Epidermal melanocyte (primary cell): Measurements from ENCODE around the gene UBR1.
"Not testable (repeated sequence)": the region's sequence is repeated elsewhere in the genome, so short reads cannot be mapped to it uniquely, and the experiment has no call there.

Experiments
- DNase-seq: peaks from one replicate; pipeline ENCODE4 v3.0.0; 2011; ENCODE audit warnings: low spot score; ENCODE audit not compliant: insufficient read length

Gene UBR1

DNA sequence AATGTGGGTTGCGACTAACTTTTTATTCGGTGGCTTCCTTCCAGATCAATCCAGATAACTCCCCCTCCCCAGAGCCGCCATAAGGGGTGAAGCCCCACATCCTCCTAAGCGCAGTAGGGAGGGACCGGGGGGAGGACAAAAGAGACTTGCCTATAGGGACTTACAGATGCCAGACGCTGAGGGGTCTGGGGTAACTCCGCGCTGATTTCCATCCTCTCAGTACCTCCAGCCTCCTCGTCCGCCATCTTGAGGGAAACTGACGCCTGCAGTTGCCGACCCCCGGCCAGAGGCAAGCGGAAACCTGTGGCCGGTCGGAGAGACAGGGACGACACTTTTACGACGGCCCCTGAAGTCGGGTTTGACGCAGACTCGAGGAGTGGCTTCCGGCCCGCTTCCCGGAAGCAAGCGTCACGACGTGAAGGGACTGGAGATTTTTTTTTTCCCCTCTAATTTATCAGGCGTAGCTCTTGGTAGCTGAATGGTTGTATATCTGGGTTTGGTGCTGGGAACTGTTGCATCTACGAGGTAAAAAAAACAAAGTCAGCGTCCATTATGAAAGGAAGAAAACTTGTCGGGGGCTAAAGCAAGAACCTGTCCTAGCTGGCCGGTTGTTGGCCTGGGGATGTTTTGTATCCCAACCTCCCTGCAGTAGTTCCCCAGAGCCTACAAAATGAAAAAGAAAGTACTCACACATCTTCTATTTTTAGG is at the start of gene UBR1:
Gene UBR1, minus strand, starts transcription at position 261 of the 708 bp plus-strand sequence. Its CDS starts 16 bp downstream, at position 245.
- peak; percentile 87 for DNase-seq

DNA sequence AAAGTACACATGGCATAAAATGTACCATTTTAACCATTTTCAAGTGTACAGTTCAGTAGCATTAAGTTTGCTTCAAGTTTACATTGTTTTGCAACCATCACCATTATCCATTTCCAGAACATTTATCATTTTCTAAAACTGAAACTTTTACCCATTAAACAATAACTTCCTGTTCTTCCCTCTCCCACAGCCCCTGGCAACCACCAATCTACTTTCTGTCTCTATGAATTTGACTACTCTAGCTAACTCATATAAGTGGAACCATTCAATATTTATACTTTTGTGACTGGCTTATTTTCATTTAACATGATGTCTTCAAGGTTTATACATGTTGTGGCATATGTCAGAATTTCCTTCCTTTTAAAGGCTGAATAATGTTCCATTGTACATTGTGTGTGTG is 47.4 kb upstream of the UBR1 start:
- DNase-seq, result no peak

DNA sequence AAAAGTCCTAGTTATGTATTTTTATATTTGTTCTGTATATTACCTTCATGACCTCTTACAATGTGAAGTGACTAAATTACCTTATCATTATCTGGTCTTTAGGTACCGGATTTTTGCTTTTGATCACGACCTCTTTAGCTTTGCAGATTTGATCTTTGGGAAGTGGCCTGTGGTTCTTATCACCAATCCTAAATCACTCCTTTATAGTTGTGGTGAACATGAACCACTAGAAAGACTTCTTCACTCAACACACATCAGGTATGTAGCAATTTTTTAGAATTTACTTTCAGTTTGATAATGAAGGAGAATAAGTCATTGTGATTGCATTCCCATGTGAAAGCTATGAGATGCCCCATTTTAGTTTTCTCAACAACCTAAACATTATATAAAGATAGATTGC is 45.9 kb upstream of the UBR1 start:
- DNase-seq, result no peak

DNA sequence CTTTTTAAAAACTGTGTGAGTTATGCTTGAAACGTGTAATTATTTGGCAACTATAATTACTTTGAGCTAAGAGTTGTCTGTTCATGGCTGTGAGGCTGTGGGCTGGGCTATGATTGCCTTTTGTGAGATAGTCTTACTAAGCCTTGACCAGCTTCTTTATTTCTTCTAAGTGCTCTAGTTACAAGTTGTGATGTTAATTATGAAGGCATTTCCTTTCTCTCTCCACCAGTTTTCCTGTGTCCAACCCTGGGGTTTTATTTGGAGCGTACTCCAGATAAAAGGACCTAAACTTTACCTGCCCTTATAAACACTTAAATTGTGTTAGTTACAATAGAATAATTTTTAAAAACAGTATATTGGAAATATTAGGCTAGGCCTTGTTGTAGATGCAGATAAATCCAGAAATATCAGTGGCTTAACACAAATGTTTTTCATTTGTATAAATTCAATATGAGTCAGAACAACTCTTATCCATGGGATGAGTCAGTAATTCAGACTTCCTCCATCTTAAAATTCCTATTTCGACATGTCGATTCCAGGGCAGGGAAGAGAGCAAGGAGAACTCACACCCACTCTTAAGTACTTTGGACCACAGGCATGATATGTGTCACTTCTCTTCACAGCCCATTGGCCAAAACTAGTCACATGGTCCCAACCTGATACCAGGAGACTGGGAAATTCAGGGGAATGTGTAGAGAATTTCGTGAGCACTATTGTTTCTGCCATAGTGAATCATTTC is 44.5 kb upstream of the UBR1 start:
- DNase-seq, result no peak

DNA sequence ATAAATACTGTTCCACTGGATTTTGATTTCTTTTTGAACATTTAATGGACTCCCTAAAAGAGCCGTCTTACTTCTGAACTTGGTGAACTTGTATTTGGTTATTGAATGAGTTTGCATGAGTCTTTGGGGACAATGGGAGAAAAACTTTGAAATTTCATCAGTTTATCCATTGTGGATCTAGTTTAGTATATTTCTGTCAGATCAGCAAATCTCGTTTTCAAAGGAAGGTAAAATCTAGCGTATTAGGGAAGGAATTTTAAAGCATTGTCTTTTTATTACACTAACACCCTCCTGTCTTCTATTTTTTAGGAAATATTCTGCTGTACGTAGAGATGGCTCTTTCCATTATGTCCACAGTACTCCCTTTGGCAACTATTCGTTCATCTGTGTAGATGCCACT is 40.3 kb upstream of the UBR1 start:
- no peak for DNase-seq

DNA sequence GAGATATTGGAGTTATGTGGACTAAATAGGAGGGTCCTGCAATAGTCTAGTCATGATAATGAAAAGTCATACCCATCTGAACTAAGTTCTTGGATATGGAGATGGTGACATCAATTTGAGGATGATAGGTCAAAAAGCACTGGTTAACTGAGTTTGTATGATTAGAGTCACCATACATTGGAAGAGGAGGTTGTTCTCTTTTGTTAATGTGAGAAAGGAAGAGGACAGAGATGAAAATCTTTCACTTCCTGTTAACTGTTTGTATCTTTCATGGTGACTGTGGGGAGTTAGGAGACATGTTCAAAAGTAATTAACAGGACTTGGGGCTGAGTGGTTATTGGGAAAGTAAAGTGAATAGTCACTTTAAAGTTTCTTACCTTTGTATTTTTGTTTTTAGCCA is 38.7 kb upstream of the UBR1 start:
- DNase-seq, result no peak

DNA sequence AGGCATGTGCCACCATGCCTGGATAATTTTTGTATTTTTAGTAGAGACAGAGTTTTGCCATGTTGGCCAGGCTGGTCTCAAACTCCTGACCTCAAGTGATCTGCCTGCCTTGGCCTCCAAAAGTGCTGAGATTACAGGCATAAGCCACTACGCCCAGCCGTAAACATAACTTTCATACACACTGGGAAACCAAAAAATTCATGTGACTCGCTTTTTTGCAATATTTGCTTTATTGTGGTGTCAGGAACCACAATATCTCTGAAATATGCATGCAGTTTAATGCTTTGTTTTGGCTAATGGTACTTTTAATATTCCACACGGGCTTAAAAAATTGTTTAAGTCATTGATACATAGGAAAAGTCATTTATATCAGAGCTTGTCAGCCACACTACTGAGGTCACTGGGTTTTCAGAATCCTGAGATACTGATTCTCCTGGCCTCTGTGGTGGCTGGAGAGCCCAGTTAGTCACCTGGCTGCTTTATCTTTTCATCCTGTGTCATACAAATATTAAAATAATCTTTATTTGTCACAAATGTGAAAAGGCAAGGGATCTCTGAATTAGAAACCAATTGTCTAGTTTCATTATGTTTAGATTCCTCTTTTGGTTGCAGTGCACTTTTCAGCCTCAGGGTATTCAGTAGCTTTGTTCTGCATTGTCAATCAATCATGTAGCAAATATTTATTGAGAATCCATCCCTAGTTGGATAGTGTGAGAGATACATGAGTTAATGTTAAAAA is 37.5 kb upstream of the UBR1 start:
- no peak for DNase-seq

DNA sequence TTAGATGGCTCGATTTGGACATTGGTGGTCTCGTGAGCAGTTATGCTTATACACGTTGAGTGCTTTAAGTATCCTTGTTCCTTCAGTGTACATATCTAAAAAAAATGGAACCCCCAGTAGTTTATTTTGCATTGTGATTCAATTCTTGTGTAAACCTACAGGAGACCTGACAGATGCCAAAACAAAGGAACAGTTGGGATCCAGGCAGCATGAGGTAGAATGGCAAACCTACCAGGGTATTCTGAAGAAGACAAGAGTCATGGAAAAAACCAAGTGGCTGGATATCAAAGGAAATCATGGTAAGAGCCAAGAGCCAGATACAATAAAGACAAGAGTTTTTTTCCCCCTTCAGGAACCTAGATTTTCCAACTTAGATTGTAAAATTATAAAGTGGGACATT is 29.5 kb upstream of the UBR1 start:
- no peak for DNase-seq

DNA sequence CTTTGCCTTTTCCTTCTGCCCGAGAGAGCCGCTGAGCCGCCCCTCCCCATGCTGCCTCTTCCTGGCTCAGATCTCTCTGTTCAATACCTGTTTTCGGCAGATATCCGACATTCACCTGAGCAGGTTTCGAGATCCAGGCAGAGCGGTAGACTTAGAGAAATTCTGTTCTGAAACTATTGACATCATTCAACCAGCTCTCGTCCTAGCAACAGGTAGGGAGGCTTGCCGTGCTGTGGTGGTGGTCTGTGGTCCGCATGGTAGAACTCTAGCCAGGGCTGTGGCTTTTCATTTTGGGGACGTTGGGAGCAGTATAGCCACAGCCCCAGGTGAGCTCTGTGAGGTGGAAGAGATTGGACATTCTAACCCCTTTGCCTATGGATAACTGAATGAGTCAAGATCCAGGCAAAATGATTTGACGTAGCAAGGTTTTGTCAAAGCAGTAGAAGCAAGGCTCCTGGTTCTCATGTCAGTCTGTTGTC is 28.4 kb upstream of the UBR1 start:
- DNase-seq, result no peak

DNA sequence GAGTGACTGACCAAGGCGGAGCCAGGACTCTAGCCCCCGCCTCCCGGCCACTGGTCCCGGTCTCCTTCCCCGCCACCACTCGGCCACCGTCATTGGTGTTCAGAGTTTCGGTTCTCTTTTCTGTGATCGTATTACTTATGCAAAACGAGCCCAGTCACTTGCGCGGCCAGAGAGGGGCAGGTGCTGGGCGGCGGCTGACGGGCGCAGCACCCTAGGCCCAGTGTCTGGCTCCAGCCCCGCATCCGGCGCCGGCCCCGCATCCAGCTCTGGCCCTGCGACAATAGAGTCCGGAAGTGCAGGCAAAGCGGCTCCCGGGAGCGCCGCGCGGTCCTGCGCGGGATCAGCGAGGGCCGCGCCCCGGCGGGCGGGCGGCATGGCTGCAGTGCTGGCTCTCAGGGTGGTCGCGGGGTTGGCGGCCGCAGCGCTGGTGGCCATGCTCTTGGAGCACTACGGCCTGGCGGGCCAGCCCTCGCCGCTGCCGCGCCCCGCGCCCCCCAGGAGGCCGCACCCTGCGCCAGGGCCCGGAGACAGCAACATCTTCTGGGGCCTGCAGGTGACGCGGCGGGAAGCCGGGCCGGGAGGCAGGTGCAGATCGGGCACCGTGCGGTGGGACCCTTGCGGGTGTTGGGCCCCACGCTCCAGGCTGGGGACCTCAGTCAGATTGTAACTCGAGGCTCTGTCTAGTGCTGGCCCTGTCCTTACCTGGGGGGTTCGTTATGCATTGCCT is 27.8 kb upstream of the UBR1 start, which contains the start of gene TMEM62:
Gene TMEM62, plus strand, starts transcription at position 157 of the 727 bp plus-strand sequence. Its CDS starts 217 bp downstream, at position 374.
- DNase-seq, result peak; percentile 58

DNA sequence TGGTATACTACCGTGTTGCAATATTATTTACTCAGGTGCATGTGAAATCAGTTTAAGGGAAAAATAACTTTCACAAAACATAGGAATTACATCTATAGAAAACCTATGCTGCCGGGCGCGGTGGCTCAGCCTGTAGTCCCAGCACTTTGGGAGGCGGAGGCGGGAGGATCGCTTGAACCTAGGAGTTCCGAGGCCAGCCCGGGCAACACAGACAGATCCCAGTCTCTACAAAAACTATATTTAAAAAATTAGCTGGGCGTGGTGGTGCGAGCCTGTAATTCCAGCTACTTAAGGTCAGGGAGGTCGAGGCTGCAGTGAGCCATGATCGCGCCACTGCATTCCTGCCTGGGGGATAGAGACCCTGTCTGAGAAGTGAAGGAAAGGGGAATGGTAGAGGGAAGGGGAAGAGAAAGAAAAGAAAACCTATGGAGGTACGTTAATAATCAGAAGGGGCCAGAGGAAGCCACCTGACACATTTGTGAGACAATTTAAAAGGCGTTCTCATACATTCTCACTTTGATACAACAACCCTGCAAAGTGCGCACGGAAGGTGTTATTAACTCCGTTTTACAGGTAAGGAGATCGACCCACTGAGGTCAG is 27.1 kb upstream of the UBR1 start:
- DNase-seq, result no peak

DNA sequence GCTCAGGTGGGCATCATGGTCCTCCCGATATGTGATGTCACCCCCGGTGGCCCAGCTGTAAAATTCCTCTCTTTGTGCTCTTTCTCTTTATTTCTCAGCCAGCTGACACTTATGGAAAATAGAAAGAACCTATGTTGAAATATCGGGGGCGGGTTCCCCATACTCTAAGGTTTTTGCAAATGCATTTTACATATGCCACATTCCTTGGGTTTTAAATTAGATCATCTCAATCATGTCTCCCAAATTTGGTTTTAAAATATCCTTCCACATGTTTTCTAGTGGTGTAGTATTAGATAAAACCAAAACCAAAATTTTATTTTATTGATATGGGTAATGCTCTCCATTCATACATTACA is 23.1 kb upstream of the UBR1 start:
- no peak for DNase-seq

DNA sequence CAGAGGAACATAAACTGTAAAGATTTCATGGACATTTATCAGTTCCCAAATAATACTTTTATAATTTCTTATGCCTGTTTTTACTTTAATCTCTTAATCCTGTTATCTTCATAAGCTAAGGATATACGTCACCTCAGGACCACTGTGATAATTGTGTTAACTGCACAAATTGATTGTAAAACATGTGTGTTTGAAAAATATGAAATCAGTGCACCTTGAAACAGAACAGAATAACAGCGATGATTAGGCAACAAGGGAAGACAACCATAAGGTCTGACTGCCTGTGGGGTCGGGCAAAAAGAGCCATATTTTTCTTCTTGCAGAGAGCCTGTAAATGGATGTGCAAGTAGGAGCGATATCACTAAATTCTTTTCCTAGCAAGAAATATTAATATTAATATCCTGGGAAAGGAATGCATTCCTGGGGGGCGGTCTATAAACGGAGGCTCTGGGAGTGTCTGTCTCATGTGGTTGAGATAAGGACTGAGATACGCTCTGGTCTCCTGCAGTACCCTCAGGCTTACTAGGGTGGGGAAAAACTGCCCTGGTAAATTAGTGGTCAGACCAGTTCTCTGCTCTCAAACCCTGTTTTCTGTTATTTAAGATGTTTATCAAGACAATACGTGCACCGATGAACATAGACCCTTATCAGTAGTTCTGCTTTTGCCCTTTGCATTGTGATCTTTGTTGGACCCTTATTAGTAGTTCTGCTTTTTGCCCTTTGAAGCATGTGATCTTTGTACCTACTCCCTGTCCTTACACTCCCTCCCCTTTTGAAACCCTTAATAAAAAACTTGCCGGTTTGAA is 22.5 kb upstream of the UBR1 start:
- DNase-seq, result not testable (repeated sequence)

DNA sequence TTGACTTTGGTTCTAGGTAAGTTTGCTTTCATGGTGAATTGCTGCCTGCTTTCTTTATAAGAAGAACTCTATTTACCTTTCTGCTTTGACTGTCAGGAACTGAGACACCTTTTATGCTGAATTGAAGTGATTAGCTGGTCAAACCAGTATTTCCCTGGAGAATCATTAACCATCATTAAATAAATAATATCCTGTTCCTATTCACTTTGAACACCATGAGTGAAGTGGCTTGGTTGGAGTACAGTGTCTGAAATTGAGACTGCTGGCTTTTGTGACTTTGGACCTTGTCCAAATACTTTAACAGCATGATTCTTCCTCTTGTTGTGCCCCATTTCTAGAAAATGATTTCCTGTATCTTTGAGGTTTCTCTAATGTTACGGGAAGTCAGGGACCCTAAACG is 21.9 kb upstream of the UBR1 start:
- DNase-seq, result no peak

DNA sequence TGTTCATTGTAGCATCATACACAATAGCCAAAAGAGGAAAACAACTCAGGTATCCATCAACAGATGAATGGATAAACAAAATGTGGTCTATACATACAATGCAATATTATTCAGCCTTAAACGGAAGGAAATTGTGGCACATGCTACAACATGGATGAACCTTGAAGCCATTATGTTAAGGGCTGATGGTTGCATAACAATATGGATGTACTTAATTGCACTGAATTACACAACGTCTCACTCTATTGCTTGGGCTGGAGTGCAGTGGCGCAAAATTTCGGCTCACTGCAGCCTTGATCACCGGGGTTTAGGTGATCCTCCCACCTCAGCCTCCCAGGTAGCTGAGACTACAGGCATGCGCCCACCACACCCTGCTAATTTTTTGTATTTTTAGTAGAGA is 20.5 kb upstream of the UBR1 start:
- DNase-seq, result no peak

DNA sequence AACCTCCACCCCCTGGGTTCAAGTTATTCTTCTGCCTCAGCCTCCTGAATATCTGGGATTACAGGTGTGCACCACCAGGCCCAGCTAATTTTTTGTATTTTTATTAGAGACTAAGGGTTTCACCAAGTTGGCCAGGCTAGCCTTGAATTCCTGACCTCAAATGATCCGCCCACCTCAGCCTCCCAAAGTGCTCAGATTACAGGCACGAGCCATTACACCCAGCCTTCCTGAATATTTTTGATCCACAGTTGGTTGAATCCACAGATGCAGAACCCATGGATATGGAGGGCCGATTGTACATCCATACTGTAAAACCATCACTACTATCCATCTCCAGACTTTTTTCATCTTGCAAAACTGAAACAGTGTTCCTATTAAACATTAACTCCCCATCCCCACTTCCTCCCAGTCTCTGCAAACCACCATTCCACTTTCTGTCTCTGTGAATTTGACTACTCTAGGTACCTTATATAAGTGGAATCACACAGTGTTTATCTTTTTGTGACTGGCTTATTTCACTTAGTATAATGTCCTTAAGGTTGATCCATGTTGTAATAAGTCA is 19.3 kb upstream of the UBR1 start:
- DNase-seq, result no peak

DNA sequence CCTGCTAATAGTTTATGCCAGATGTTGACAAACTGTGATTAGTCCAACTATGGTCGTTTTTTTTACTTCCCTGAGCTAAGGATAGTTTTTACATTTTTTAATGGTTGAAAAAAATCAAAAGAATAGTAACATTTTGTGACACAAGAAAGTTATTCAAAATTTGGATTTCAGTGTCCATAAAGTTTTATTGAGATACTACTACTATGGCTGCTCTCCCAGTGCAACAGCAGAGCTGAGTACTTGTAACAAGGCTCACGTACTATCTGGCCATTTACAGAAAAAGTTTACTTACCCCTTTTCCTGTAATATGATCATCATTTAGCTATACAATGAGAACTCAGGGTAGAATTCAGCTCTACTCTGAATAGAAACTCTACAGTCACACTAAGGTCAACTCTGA is 16.0 kb upstream of the UBR1 start:
- no peak for DNase-seq

DNA sequence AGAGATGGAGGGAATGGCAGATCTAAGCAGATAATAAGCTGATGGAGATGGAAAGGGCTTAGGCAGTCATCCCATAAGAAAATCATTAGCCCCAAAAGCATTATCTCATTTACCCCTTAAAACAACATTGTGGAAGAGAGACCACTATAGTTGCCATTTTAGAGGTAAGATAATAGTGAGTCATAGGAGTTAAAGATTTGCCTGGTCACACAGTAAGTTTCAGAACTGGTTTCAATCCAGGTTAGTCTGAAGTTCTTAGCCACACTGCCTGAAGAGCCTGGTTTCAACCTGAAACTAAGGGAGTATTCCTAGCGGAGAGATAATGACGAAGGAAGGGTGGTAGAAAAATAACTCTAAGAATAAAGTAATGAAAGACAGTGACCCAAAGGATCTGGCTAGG is 13.0 kb upstream of the UBR1 start:
- DNase-seq, result no peak

DNA sequence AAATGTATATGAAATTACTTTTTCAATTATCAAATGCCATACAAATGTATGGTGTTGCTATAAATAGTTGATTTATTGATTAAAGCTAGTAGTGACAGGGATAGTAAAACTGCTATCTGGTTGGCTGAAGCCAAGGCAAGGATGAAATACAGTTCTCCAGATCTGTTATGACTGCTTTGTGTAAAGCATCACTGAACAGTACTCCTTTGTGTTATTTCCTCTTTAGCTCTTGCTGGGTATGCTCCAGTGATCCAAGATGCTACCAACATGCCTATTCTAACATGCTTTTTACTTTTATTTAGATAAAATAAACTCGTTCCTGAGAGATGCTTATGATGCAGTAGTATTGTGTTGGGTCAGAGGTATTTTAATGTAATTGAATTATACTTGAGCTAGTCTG is 12.4 kb upstream of the UBR1 start:
- peak; percentile 44 for DNase-seq

DNA sequence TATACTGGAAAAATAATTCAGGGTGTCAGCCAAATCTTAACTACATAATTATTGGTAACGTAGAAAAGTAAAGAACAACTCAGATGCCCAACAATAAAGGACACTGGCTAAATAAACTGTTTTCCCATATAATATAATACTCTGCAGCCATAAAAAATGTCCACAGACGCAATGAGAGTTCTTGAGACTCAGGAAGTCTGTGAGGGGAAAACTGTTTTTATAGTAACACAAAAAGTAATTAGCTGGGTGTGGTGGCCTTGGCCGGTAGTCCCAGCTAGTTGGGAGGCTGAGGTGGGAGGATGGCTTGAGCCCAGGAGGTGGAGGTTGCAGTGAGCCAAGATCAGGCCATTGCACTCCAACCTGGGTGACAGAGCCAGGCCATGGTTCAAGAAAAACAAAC is 5.5 kb upstream of the UBR1 start:
- no peak for DNase-seq
